Stimulated activated CD4-positive, alpha-beta T cell treated with anti-CD3 and anti-CD28 coated beads, TNF-alpha, amount 100 ng/mL, for 1 hour (primary cell): ENCODE measurements around the gene ATP6V0D1.

Experiments used
- DNase-seq, 3 donors: peaks; one replicate each; pipeline ENCODE4 v3.0.0-alpha.2; 2020; ENCODE audit warnings: low read depth in 3 of 3, low spot score in 1 of 3

The ATP6V0D1 gene

DNA sequence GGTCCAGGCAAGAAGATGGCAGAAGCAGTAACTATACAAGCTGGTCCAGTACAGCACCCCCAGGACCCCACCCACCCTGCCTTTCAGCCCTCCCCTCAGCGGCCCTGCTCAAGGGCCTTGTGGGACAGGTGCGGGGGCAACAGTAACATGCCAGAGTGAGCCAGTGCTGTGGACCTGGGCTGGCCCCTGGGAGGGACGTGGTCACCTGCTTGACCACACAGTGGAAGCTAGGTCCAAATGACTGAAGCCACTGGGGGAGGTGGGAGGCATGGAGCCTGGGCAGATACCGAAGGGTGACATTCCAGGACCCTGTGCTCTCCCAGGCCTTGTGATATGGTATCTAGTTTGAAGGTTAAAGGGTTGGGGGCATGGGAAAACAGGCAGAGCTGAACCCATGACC lies 17.3 kb downstream of the ATP6V0D1 start:
- DNase-seq = no peak

- DNase-seq = no peak
Measured at GRCh38 chr16:67463059-67463458, 17.9 kb downstream of the ATP6V0D1 start.

GRCh38 chr16:67462279-67462655 lies 18.7 kb downstream of the ATP6V0D1 start:
- no peak for DNase-seq

DNA sequence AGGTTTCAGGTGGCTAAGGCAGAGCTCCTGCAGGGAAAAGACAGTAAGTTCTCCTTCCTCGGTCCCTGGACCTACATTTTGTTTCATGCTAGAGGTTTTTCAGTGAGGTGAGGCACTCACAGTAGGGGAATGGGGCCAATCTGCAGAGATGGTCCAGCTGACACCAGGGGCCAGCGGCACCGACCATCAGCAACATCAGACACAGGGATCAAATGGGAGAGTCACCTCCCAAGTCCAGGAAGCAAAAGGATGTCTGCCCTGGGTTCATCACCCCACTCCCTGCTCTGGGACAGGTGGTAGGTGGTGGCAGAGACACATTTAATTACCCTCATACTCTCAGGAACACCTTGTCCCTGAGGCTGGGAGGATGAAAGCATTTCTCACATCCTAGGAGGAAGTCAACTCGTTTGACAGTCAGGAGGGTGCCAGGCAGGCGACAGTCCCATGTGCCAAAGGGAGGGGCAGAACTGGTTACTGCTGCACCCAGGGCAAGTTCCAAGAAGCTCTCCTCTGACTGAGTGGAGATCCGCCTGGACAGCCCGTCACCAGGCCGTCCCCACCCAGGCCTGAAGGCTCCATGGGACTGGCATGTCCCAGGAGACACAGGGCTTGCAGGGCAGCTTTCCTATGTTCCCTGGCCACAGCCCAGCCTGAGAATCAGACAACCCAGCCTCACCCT lies 19.2 kb downstream of the ATP6V0D1 start:
- DNase-seq = no peak

DNA sequence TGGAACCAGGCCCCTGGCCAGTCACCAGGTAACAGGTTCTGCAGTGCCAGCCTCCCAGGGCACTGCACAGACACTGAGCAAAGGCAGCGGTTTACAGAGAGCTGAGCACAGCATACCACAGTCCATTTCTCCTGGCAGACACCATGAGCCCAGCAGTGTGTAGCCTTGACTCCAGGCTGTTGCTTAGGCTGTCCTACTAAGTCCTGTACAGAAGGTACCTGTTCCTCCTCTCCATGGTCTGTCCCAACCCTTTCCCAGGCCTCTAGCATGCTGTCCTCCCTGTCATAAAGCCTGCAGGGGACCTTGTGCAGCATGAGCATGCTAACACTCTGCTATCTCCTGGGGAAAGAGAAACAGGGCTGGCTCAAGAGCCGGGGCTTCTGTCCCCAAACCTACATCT lies 20.0 kb downstream of the ATP6V0D1 start:
- DNase-seq = no peak

DNA sequence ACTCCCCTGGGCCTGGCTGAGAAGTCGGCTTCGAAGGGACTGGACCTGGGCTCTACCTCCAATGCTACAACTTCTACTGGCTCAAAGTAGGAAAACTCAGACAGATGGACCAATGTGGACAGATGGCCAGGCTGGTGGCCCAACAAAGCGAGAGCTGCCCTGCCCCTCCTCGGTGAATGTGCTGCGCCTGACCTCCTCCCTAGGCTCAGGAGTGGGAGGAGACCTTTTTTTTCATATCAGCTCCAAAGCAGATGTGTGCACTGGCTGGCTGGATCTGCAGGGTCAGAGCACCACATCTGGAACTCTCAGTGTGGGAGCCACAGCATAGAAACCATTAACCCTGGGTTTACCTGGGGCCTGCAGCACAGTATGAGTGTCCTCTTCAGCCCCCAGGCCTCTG lies 20.8 kb downstream of the ATP6V0D1 start:
- no peak for DNase-seq

DNA sequence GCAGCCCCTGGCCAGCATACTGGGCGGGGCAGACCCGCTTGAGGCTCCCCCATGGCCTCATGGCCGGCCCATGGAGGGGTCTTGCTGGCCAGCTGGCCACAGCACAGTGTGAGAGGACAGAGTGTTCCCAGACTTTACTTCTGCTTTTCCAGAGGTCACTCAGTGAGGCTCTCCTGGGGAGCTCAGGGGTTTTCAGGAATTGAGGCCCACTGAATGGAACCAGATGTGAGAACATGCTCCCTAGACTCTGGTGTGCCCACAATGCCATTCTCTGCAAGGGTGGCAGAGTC lies 21.2 kb downstream of the ATP6V0D1 start:
- DNase-seq = no peak

- no peak for DNase-seq
Measured at GRCh38 chr16:67459066-67459860, 21.7 kb downstream of the ATP6V0D1 start.

- DNase-seq = no peak
Measured at GRCh38 chr16:67458121-67458641, 22.8 kb downstream of the ATP6V0D1 start.

GRCh38 chr16:67457611-67458010 lies 23.3 kb downstream of the ATP6V0D1 start:
- no peak for DNase-seq

GRCh38 chr16:67456391-67457081 lies 24.4 kb downstream of the ATP6V0D1 start:
- no peak for DNase-seq

DNA sequence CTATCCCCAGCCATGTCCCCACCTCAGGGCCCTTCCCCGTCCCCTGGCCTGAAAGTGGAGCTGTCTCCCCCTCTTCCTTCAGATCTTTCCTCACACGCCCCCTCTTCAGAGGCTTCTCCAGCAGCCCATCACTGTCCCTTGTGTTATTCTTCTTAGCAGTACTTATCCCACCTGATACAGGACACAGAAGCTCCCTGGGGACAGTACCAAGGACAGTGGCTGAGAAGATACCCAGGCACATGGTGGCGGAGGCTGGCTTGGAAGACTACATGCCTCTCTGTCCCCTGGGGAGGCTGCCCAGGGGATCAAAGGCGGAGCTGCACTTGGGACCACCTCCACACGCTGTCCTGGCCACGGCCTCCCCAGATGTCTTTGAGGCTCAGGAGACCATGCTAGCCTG lies 26.1 kb downstream of the ATP6V0D1 start:
- no peak for DNase-seq

GRCh38 chr16:67454104-67454503 lies 26.9 kb downstream of the ATP6V0D1 start:
- no peak for DNase-seq

- no peak for DNase-seq
Measured at GRCh38 chr16:67451704-67452435, 29.1 kb downstream of the ATP6V0D1 start.

DNA sequence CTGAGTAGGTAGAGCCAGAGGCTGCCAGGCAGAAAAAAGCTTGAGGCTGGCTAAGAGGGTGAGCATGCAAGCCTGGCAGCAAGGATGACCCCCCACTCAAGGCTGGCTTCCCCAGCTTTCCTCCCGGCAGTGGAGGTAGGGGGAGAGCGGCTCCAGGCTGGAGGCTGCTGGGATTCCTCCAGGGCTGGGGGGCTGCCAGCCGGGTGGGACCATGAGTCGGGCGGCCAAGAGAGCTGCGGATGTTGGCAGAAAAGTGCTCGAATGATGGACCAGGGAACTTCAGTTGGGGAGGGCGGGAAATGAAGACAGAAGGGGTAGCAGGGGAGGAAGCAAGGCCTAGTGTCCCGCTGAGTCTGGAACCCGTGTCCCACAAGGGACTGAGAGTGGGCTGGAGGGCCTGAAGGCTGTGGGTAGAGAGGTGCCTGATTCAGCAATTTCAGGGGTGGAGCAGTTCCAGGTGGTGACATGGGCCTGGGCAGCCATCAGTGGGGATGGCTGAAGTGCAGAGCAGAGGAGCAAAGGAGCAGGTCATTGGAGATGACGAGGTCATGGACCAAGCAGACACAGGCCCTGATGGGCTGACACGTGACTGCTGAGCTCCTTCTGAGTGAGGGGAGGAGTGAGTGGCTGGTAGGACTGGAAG lies 29.8 kb downstream of the ATP6V0D1 start:
- DNase-seq = no peak

GRCh38 chr16:67449739-67450138 lies 31.2 kb downstream of the ATP6V0D1 start:
- DNase-seq = no peak

DNA sequence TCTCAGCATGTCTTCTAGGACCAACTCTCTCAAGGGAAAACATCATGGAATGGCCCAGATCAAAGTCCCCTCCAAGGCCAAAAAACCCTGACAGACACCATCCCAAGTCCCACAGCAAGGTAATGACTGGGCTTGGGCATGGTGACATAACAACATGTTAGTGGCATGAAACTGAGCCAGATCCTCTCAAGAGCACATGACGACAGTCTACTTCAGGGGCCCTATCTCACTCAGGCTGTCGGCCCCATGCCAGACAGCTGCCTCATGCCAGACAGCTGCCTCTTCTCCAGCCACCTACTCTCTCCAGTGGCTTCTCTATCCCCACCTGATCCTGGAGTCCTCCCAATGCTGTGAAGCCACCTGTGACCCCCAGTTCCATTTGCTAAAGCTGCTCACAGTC lies 31.6 kb downstream of the ATP6V0D1 start:
- DNase-seq = no peak

GRCh38 chr16:67448580-67448979 lies 32.4 kb downstream of the ATP6V0D1 start:
- DNase-seq = no peak

DNA sequence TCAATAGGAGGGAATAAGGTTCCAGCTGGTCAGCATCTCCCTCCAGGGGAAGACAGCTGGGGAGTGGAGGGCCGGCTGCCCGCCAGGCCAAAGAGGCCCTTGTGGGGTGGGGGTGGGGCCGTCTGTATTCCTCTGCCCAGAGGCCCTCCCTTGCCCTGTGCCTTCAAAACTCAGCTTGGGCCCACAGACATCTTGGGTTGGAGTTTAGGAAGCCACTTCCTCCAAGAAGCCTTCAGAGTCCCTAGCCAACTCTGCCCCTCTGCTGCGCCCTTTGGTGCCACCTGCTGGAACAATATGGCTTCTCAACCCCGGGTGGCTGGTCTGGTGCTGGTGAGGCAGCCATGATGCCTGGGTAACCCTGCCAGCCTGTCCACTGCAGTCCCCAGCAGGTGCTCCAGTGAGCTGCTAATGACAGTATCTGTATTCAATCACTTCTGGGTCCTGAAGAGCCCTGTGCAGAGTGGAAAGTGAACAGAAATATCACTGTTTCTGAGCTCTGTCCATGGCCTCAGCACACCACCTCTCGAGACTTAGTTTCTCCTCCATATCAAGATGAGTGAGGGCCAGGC lies 33.4 kb downstream of the ATP6V0D1 start:
- DNase-seq = peak in 2 of 3 donors; percentile 18 to 50

- DNase-seq = no peak
Measured at GRCh38 chr16:67446968-67447507, 33.9 kb downstream of the ATP6V0D1 start.
